Measurements from ENCODE around the gene LIMS1.

GRCh38 chr2:108616318-108616717 lies 82.0 kb downstream of the LIMS1 start:
- TF ChIP-seq CTCF (IDR thresholded peaks at IDR 0.05), result no peak
- TF ChIP-seq EZH2phosphoT487 (IDR thresholded peaks at IDR 0.05), result no peak
